Liver (tissue), 9 donors: Measurements from ENCODE around the gene MYH14. TPM values are rescaled to one million over a fixed set of nuclear protein-coding genes. Genes with fewer than 3 reads are reported as not detected.

Experiments used
- DNase-seq: peaks from one replicate; pipeline ENCODE4 v3.0.0-alpha.2; 2017; ENCODE audit warnings: low spot score
- H3K27ac ChIP-seq, 2 donors: one replicate each; pipeline ENCODE4 v1.7.0; 2013; ENCODE audit warnings: inconsistent platforms in 2 of 2, low read length in 2 of 2, control low read depth in 1 of 2, low read depth in 1 of 2, mild to moderate bottlenecking in 1 of 2
- H3K27me3 ChIP-seq, 4 donors: one replicate each; pipeline versions ENCODE4 v1.6.1 to v1.7.0; 2013; ENCODE audit warnings: low read length in 3 of 4, inconsistent platforms in 1 of 4, mild to moderate bottlenecking in 1 of 4, moderate library complexity in 1 of 4; ENCODE audit not compliant: control insufficient read depth in 4 of 4, insufficient read depth in 4 of 4
- H3K36me3 ChIP-seq, 4 donors: one replicate each; pipeline versions ENCODE4 v1.6.1 to v1.7.0; 2013; ENCODE audit warnings: low read length in 3 of 4, mild to moderate bottlenecking in 3 of 4, low read depth in 1 of 4, moderate library complexity in 1 of 4; ENCODE audit not compliant: control insufficient read depth in 4 of 4, insufficient read depth in 3 of 4
- H3K4me1 ChIP-seq, 4 donors: one replicate each; pipeline versions ENCODE4 v1.6.1 to v1.7.0; 2013; ENCODE audit warnings: low read length in 3 of 4, mild to moderate bottlenecking in 3 of 4, moderate library complexity in 1 of 4; ENCODE audit not compliant: control insufficient read depth in 4 of 4, insufficient read depth in 4 of 4
- H3K4me3 ChIP-seq, 3 donors: one replicate each; pipeline versions ENCODE4 v1.6.1 to v1.7.0; 2013; ENCODE audit warnings: low read length in 3 of 3, control low read depth in 1 of 3, low read depth in 1 of 3, mild to moderate bottlenecking in 1 of 3
- H3K9ac ChIP-seq, 2 donors: one replicate each; pipeline ENCODE4 v1.7.0; 2013; ENCODE audit warnings: low read length in 2 of 2, mild to moderate bottlenecking in 2 of 2, moderate library complexity in 2 of 2, control low read depth in 1 of 2, low read depth in 1 of 2
- H3K9me3 ChIP-seq, 4 donors: one replicate each; pipeline versions ENCODE4 v1.6.1 to v1.7.0; 2013; ENCODE audit warnings: low read length in 3 of 4; ENCODE audit not compliant: control insufficient read depth in 4 of 4
- ATF3 ChIP-seq: IDR thresholded peaks from 2 replicates; pipeline ENCODE4 v1.6.1; 2016; ENCODE audit warnings: antibody characterized with exemption
- CTCF ChIP-seq: fragments of 150-350 bp; IDR thresholded peaks from 2 replicates; pipeline ENCODE4 v1.5.1; 2017; ENCODE audit warnings: improper control_type of control experiment, low read depth, low read length; ENCODE audit not compliant: missing input control
- EGR1 ChIP-seq, 2 donors: IDR thresholded peaks; 2 replicates each; pipeline ENCODE4 v1.6.1; 2016 to 2018; ENCODE audit warnings: antibody characterized with exemption in 2 of 2, low read depth in 2 of 2
- FOXA2 ChIP-seq: IDR thresholded peaks from 2 replicates; pipeline ENCODE4 v1.6.1; 2016; ENCODE audit warnings: antibody characterized with exemption
- GABPA ChIP-seq, 2 donors: IDR thresholded peaks in 1 of 2; conservative IDR thresholded peaks in 1 of 2; 2 replicates each; pipeline ENCODE4 v1.6.1; 2016; ENCODE audit warnings: antibody characterized with exemption in 2 of 2, mild to moderate bottlenecking in 1 of 2, moderate library complexity in 1 of 2
- JUND ChIP-seq, 2 donors: IDR thresholded peaks; 2 replicates each; pipeline ENCODE4 v1.6.1; 2016; ENCODE audit warnings: antibody characterized with exemption in 2 of 2
- RAD21 ChIP-seq, 2 donors: IDR thresholded peaks; 2 replicates each; pipeline ENCODE4 v1.6.1; 2016; ENCODE audit warnings: antibody characterized with exemption in 2 of 2, mild to moderate bottlenecking in 2 of 2
- REST ChIP-seq: IDR thresholded peaks from 2 replicates; pipeline ENCODE4 v1.6.1; 2016; ENCODE audit warnings: antibody characterized with exemption, mild to moderate bottlenecking
- RXRA ChIP-seq, 2 donors: IDR thresholded peaks; 2 replicates each; pipeline ENCODE4 v1.6.1; 2017 to 2018; ENCODE audit warnings: antibody characterized with exemption in 2 of 2, mild to moderate bottlenecking in 1 of 2
- SP1 ChIP-seq: IDR thresholded peaks from 2 replicates; pipeline ENCODE4 v1.6.1; 2018; ENCODE audit warnings: antibody characterized with exemption, mild to moderate bottlenecking
- YY1 ChIP-seq: IDR thresholded peaks from 2 replicates; pipeline ENCODE4 v1.6.1; 2016; ENCODE audit warnings: antibody characterized with exemption, mild to moderate bottlenecking
- ZBTB33 ChIP-seq: IDR thresholded peaks from 2 replicates; pipeline ENCODE4 v1.6.1; 2016; ENCODE audit warnings: antibody characterized with exemption
- WGBS: extraction: QIAGEN DNeasy Blood & Tissue Kit; methylation state at CpG from one replicate; pipeline ENCODE4 v1.1.7; 2013; 5-methylcytosine and 5-hydroxymethylcytosine counted together
- polyA plus RNA-seq, 2 donors: library from polyadenylated mRNA; stranded (reverse) in 1 of 2; unstranded in 1 of 2; fragments of 200-250 nt in 1 of 2; fragments of >200 nt in 1 of 2; fragmentation: Nextera tagmentation in 1 of 2; extraction: Ambion mirVana in 1 of 2; gene quantifications; one replicate each; pipeline versions ENCODE4 v1.2.1 to v1.2.3, GENCODE V29; 2013 to 2015
- total RNA-seq, 2 donors: library from RNA; depleted of rRNA; stranded (reverse); fragments of >200 nt; gene quantifications; one replicate each; pipeline ENCODE4 v1.2.3, GENCODE V29; 2014
- donor health status: healthy.
- donor health status: healthy.
- donor health status: healthy.
- donor health status: healthy.
- donor health status: healthy.

Gene MYH14
- total and polyA plus RNA-seq, 4 donors, result 12.4 to 37.5 (median 25.5) TPM

- Histone ChIP-seq H3K27me3 (no peaks in the 10 kb centered on the region), H3K27ac (no peak overlapping the region), H3K4me3 (no peak overlapping the region), H3K9ac (no peak overlapping the region), H3K9me3 (no peaks in the 10 kb centered on the region), H3K4me1 (no peaks in the 10 kb centered on the region), H3K36me3 (peaks cover 0 to 29% (median 11%) of the 10 kb centered on the region in 4 donors)
- WGBS, result 88% methylated on average over 19 of the region's 19 CpGs
- TF ChIP-seq ZBTB33, result no peak
- TF ChIP-seq FOXA2, result no peak
- DNase-seq, result no peak
Observed at GRCh38 chr19:50222691-50223438, 19.4 kb downstream of the MYH14 start.

- WGBS, result 97% methylated on average over 3 of the region's 3 CpGs
- TF ChIP-seq RAD21 (IDR thresholded peaks at IDR 0.05) (no peak), GABPA (IDR thresholded peaks at IDR 0.05 in 1 of 2, conservative IDR thresholded peaks at IDR 0.05 in 1 of 2) (no peak), JUND (IDR thresholded peaks at IDR 0.05) (no peak), RXRA (IDR thresholded peaks at IDR 0.05) (no peak), CTCF (no peak), REST (no peak), ATF3 (no peak), FOXA2 (no peak), ZBTB33 (no peak), YY1 (no peak), EGR1 (IDR thresholded peaks at IDR 0.05; ENCODE audit: low read depth in 2 of 2) (no peak), SP1 (no peak)
- no peaks in the 10 kb centered on the region for H3K27me3 ChIP-seq
- peaks cover 0 to 29% (median 11%) of the 10 kb centered on the region in 4 donors for H3K36me3 ChIP-seq
- DNase-seq, result no peak
- no peaks in the 10 kb centered on the region for H3K4me1 ChIP-seq
- no peak overlapping the region for H3K4me3 ChIP-seq
- H3K9ac ChIP-seq, result no peak overlapping the region
- H3K27ac ChIP-seq, result no peak overlapping the region
- no peaks in the 10 kb centered on the region for H3K9me3 ChIP-seq
Observed at GRCh38 chr19:50223439-50223716, 20.0 kb downstream of the MYH14 start.
